Tibial nerve (tissue), 4 donors: ENCODE measurements around the gene SIRT1. TPM values are rescaled to one million over a fixed set of nuclear protein-coding genes. Genes with fewer than 3 reads are reported as not detected.

Experiments
- DNase-seq, 2 donors: peaks; one replicate each; pipeline ENCODE4 v3.0.0-alpha.2; 2019; ENCODE audit warnings: low spot score in 2 of 2
- H3K27ac ChIP-seq, 4 donors: fragments of 200-600 bp; sonication (generic) in 3 of 4; one replicate each; pipeline ENCODE4 v1.5.1; 2017 to 2019; ENCODE audit warnings: mild to moderate bottlenecking in 1 of 4
- H3K27me3 ChIP-seq, 2 donors: fragments of 200-600 bp; sonication (generic) in 1 of 2; one replicate each; pipeline versions ENCODE4 v1.5.1 to v1.6.0; 2017 to 2019
- H3K36me3 ChIP-seq, 3 donors: fragments of 200-600 bp; sonication (generic); one replicate each; pipeline ENCODE4 v1.5.1; 2018 to 2019
- H3K4me1 ChIP-seq, 4 donors: fragments of 200-600 bp; sonication (generic) in 3 of 4; one replicate each; pipeline ENCODE4 v1.5.1; 2017 to 2019
- H3K4me3 ChIP-seq, 4 donors: fragments of 200-600 bp; sonication (generic) in 3 of 4; one replicate each; pipeline ENCODE4 v1.5.1; 2017 to 2019; ENCODE audit warnings: mild to moderate bottlenecking in 1 of 4, moderate library complexity in 1 of 4
- H3K9me3 ChIP-seq, 4 donors: fragments of 200-600 bp; sonication (generic) in 3 of 4; one replicate each; pipeline ENCODE4 v1.5.1; 2017 to 2019
- CTCF ChIP-seq, 5 experiments: fragments of 200-600 bp in 3 of 5; fragments of 450-650 bp in 2 of 5; sonication (generic) in 3 of 5; IDR thresholded peaks; one replicate each; pipeline ENCODE4 v1.5.1; 2016 to 2019; ENCODE audit warnings: antibody characterized with exemption in 5 of 5, mild to moderate bottlenecking in 3 of 5, moderate library complexity in 2 of 5
- EP300 ChIP-seq, 2 donors: sonication (generic); formaldehyde crosslinking; IDR thresholded peaks; one replicate each; pipeline ENCODE4 v1.6.1; 2017; ENCODE audit warnings: antibody characterized with exemption in 2 of 2, mild to moderate bottlenecking in 1 of 2
- POLR2A ChIP-seq, 2 donors: fragments of 450-650 bp; IDR thresholded peaks; one replicate each; pipeline ENCODE4 v1.6.1; 2017; ENCODE audit warnings: antibody characterized with exemption in 2 of 2, mild to moderate bottlenecking in 2 of 2, moderate library complexity in 2 of 2
- WGBS, 2 donors: methylation state at CpG; one replicate each; pipeline ENCODE4 v1.1.5; 2018; 5-methylcytosine and 5-hydroxymethylcytosine counted together
- total RNA-seq, 4 donors: library from RNA; depleted of rRNA; stranded (reverse); fragments of >200 nt; gene quantifications; one replicate each; pipeline ENCODE4 v1.1.0, GENCODE V29; 2016

SIRT1 gene
- total RNA-seq, 4 donors from 2014 or later = 23.4 to 42.8 (median 35.3) TPM

GRCh38 chr10:67912331-67912946 is 28.0 kb downstream of the SIRT1 start:
- WGBS, 2 donors = 61 to 65% methylated on average over 2 of the region's 2 CpGs
- Histone ChIP-seq H3K4me1 (no peaks in the 10 kb centered on the region), H3K4me3 (no peak overlapping the region), H3K36me3 (peaks cover 0 to 100% (median 16%) of the 10 kb centered on the region in 3 donors), H3K27me3 (no peaks in the 10 kb centered on the region), H3K9me3 (no peaks in the 10 kb centered on the region), H3K27ac (no peak overlapping the region)
- TF ChIP-seq EP300 (IDR thresholded peaks at IDR 0.05) = no peak
- no peak for TF ChIP-seq CTCF (IDR thresholded peaks at IDR 0.05)
- TF ChIP-seq POLR2A (IDR thresholded peaks at IDR 0.05) = no peak
- no peak for DNase-seq

- no peak for DNase-seq
- H3K27ac ChIP-seq = no peak overlapping the region
- TF ChIP-seq CTCF (IDR thresholded peaks at IDR 0.05) (no peak), EP300 (IDR thresholded peaks at IDR 0.05) (no peak), POLR2A (IDR thresholded peaks at IDR 0.05) (no peak)
- no peaks in the 10 kb centered on the region for H3K4me1 ChIP-seq
- H3K27me3 ChIP-seq = no peaks in the 10 kb centered on the region
- H3K4me3 ChIP-seq = no peak overlapping the region
- peaks cover 0 to 94% (median 0%) of the 10 kb centered on the region in 3 donors for H3K36me3 ChIP-seq
- no peaks in the 10 kb centered on the region for H3K9me3 ChIP-seq
- WGBS, 2 donors = 94% methylated on average over 8 of the region's 8 CpGs
These were observed 30.4 kb downstream of the SIRT1 start for GRCh38 chr10:67914777-67915340.

- peaks cover 0 to 74% (median 0%) of the 10 kb centered on the region in 3 donors for H3K36me3 ChIP-seq
- TF ChIP-seq CTCF (IDR thresholded peaks at IDR 0.05) = no peak
- no peak for TF ChIP-seq POLR2A (IDR thresholded peaks at IDR 0.05)
- no peak for TF ChIP-seq EP300 (IDR thresholded peaks at IDR 0.05)
These were observed 32.7 kb downstream of the SIRT1 start for GRCh38 chr10:67917169-67917568.

GRCh38 chr10:67917679-67918078 is 33.2 kb downstream of the SIRT1 start:
- Histone ChIP-seq H3K27me3 (no peaks in the 10 kb centered on the region), H3K9me3 (no peaks in the 10 kb centered on the region), H3K4me1 (no peaks in the 10 kb centered on the region), H3K27ac (no peak overlapping the region), H3K4me3 (no peak overlapping the region), H3K36me3 (peaks cover 0 to 69% (median 0%) of the 10 kb centered on the region in 3 donors)
- WGBS, 2 donors = 54 to 63% methylated on average over 1 of the region's 1 CpG
- DNase-seq = no peak
- no peak for TF ChIP-seq POLR2A (IDR thresholded peaks at IDR 0.05)
- TF ChIP-seq CTCF (IDR thresholded peaks at IDR 0.05) = no peak
- TF ChIP-seq EP300 (IDR thresholded peaks at IDR 0.05) = no peak

More at GRCh38 chr10:67917169-67917568, 32.7 kb downstream of the SIRT1 start:
- Histone ChIP-seq H3K4me1 (no peaks in the 10 kb centered on the region), H3K27me3 (no peaks in the 10 kb centered on the region), H3K27ac (no peak overlapping the region), H3K4me3 (no peak overlapping the region), H3K9me3 (no peaks in the 10 kb centered on the region)
- DNase-seq = no peak
- 76 to 79% methylated on average over 2 of the region's 2 CpGs for WGBS, 2 donors

GRCh38 chr10:67921065-67921464 is 36.6 kb downstream of the SIRT1 start:
- Histone ChIP-seq H3K27me3 (no peaks in the 10 kb centered on the region), H3K36me3 (peaks cover 0 to 49% (median 0%) of the 10 kb centered on the region in 3 donors), H3K9me3 (no peaks in the 10 kb centered on the region), H3K4me1 (no peaks in the 10 kb centered on the region), H3K27ac (no peak overlapping the region), H3K4me3 (no peak overlapping the region)
- 90 to 91% methylated on average over 1 of the region's 1 CpG for WGBS, 2 donors
- DNase-seq = no peak
- TF ChIP-seq POLR2A (IDR thresholded peaks at IDR 0.05) = no peak
- no peak for TF ChIP-seq EP300 (IDR thresholded peaks at IDR 0.05)
- no peak for TF ChIP-seq CTCF (IDR thresholded peaks at IDR 0.05)
